Sigmoid colon (tissue), 4 donors: ENCODE data around the gene ERGIC1.

Source experiments
- EP300 ChIP-seq, 4 donors: sonication (generic); formaldehyde crosslinking; IDR thresholded peaks; one replicate each; pipeline ENCODE4 v1.6.1; 2017; ENCODE audit warnings: antibody characterized with exemption in 4 of 4
- POLR2A ChIP-seq, 2 donors: fragments of 450-650 bp; IDR thresholded peaks; one replicate each; pipeline ENCODE4 v1.6.1; 2016; ENCODE audit warnings: antibody characterized with exemption in 2 of 2, mild to moderate bottlenecking in 2 of 2, moderate library complexity in 2 of 2
- POLR2AphosphoS5 ChIP-seq, 4 donors: sonication (generic); formaldehyde crosslinking; IDR thresholded peaks; one replicate each; pipeline ENCODE4 v1.6.1; 2017; ENCODE audit warnings: antibody characterized with exemption in 4 of 4
- TF ChIP-seq, protein P1 (sequence below), 4 experiments: fragments of 450-650 bp in 3 of 4; fragments of 200-600 bp in 1 of 4; IDR thresholded peaks; one replicate each; pipeline ENCODE4 v1.5.1; 2016 to 2019; ENCODE audit warnings: antibody characterized with exemption in 4 of 4, mild to moderate bottlenecking in 3 of 4, moderate library complexity in 2 of 4

DNA sequence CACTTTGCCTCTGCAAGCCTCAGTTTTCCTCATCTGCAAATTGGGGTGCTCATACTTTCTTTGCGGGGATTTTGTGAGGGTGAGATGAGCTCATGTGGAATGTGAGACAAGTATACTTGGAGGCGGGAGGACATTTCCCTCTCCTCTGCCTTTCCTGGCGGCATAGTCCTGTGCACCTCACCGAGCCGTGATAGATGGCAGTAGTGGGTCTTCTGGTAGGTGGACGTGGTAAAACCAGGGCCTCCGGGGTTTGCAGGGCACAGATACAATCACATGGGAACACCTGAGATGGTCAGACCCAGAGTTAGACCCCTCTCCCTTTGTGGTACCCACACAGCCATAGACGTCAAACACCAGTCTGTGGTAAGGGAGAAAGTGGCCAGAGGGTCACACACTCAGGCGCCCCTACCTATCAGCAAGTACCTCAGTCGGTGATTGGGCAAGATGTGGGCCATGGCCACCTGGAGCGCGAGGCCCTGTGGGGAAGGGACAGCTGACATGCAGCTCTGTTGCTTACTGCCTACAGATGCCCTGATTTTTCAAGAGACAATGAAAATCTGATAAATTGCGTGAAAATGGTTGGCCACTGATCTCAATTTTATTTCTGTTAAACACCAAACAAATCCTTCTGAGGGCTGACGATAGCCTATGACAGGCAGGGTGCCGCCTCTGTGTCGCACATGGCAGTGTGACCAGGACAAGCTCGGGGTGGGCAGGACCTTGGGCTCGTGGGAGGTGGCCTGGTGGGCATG is 9.9 kb downstream of the ERGIC1 start:
- TF ChIP-seq, protein P1, sequence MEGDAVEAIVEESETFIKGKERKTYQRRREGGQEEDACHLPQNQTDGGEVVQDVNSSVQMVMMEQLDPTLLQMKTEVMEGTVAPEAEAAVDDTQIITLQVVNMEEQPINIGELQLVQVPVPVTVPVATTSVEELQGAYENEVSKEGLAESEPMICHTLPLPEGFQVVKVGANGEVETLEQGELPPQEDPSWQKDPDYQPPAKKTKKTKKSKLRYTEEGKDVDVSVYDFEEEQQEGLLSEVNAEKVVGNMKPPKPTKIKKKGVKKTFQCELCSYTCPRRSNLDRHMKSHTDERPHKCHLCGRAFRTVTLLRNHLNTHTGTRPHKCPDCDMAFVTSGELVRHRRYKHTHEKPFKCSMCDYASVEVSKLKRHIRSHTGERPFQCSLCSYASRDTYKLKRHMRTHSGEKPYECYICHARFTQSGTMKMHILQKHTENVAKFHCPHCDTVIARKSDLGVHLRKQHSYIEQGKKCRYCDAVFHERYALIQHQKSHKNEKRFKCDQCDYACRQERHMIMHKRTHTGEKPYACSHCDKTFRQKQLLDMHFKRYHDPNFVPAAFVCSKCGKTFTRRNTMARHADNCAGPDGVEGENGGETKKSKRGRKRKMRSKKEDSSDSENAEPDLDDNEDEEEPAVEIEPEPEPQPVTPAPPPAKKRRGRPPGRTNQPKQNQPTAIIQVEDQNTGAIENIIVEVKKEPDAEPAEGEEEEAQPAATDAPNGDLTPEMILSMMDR (IDR thresholded peaks at IDR 0.05), result no peak
- TF ChIP-seq POLR2A (IDR thresholded peaks at IDR 0.05) (no peak), POLR2AphosphoS5 (IDR thresholded peaks at IDR 0.05) (no peak), EP300 (IDR thresholded peaks at IDR 0.05) (no peak)
